ENCODE results near the gene SFI1.

DNA sequence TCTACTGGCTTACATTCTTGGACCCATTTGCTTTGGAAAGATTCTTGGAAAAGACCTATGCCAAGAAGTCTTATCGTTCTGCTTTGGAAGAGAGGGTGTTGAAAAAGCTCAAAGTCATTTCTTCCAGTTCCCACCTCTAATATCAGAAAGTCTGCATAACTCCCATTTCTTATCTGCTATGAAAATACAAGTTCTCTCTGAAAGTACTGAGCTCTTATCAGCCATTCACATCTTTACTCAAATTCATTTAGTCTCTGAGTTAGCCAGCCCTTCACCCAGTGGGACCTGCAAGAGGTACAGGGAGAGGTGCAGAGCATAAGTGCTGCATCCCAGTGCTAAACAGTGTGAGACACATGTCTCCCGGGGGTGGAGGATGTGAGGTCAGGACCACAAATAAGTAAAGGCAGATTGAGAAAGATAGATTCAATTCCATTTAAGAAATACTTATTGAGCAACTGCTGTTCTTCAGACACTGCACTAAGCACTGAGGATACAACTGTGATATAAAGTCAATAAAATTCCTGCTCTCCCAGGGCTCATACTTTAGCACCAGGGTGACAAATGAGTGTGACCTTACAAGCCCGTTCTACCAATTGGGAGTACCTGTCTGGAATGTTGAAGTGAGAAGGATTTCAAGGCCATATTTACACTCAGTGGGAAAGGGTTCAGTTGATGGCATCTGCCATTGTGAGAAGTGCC lies 89.0 kb downstream of the SFI1 start:
- TF ChIP-seq, protein P1, sequence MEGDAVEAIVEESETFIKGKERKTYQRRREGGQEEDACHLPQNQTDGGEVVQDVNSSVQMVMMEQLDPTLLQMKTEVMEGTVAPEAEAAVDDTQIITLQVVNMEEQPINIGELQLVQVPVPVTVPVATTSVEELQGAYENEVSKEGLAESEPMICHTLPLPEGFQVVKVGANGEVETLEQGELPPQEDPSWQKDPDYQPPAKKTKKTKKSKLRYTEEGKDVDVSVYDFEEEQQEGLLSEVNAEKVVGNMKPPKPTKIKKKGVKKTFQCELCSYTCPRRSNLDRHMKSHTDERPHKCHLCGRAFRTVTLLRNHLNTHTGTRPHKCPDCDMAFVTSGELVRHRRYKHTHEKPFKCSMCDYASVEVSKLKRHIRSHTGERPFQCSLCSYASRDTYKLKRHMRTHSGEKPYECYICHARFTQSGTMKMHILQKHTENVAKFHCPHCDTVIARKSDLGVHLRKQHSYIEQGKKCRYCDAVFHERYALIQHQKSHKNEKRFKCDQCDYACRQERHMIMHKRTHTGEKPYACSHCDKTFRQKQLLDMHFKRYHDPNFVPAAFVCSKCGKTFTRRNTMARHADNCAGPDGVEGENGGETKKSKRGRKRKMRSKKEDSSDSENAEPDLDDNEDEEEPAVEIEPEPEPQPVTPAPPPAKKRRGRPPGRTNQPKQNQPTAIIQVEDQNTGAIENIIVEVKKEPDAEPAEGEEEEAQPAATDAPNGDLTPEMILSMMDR (IDR thresholded peaks at IDR 0.05): no peak
- no peak for TF ChIP-seq POLR2A (IDR thresholded peaks at IDR 0.05)
